ENCODE data around the gene KCNN3. TPM values are rescaled to one million over a fixed set of nuclear protein-coding genes. Genes with fewer than 3 reads are reported as not detected.

Gene KCNN3
- polyA plus RNA-seq, 4 donors = 2.3 to 6.3 (median 2.8) TPM

DNA sequence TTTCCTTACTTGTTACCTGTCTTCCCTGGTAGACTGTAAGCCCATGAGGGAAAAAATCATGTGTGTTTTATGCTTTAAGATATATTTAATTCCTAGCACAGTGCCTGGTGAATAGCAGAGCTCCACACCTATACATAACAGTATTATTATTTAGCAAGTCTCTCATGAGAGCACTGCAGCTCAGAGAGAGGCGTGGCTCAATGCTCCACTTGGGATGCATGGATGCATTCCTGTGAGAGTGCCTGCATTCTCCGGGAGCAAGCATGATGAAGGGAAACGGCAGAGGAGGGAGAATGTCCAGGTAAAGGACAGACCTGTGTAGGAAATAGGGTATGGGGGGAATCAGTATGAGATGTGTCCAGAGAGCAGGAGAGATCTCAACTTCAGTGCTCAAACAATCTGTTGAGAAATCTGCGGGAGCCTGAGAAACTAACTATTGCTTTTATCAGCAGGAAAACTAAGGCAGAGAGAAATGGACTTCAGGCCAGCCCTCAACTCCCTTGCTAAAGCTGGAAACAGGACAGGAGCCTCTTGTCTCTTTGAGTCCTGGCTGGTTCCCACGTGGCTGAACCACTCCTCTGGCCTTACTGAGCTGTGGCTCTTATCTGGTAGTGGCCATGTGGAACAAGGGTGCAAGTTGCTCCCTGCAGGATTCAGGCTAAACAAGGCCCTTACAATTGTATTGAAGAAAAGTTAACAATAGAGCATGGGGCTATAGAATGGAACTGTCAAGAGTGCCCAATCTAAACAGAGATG, 113.1 kb downstream of the KCNN3 start:
- DNase-seq (ENCODE audit: low read depth in 4 of 4, low spot score in 3 of 4) = no peak

- no peak for DNase-seq (ENCODE audit: low read depth in 4 of 4, low spot score in 3 of 4)
Observed at GRCh38 chr1:154755858-154756730, 114.0 kb downstream of the KCNN3 start.

GRCh38 chr1:154753426-154753825, 116.7 kb downstream of the KCNN3 start:
- no peak for DNase-seq (ENCODE audit: low read depth in 4 of 4, low spot score in 3 of 4)

DNA sequence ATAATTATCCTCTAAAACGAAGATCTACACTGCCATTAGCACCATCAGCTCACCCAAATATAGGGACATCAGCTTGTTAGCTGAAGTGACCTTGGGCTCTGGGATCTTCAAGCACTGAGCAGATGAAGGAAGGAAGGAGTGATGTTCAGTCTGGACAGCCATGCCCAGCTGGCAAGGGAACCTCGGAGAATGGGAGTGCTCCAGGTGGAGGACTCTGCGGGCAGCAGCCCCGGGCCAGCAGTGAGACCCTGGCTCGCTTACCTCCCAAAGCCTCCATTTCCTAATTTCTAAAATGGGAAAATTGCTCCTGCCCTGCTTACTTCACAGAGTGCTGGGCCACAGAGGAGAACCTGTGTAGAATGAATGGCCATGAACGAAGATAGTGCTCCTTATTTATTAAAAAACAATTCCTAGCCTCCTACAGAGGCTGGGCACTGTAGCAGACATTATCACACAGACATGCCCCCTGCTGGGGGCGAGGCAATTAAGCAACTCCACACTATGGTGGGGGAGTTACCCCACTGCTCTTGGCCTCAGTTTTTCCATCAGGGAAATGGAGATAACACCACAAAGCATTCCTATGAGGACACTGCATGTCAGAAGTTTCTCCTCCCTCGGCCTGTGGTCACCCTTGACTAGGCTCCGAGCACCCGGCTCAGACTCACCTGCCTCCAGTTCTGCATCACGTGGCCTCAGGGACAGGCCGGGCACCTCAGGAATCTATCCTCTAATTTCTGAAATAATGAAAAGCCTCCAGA, 117.6 kb downstream of the KCNN3 start:
- no peak for DNase-seq (ENCODE audit: low read depth in 4 of 4, low spot score in 3 of 4)

GRCh38 chr1:154751690-154752089, 118.4 kb downstream of the KCNN3 start:
- DNase-seq (ENCODE audit: low read depth in 4 of 4, low spot score in 3 of 4) = no peak

- no peak for DNase-seq (ENCODE audit: low read depth in 4 of 4, low spot score in 3 of 4)
Observed at GRCh38 chr1:154750681-154751665, 119.1 kb downstream of the KCNN3 start.

DNA sequence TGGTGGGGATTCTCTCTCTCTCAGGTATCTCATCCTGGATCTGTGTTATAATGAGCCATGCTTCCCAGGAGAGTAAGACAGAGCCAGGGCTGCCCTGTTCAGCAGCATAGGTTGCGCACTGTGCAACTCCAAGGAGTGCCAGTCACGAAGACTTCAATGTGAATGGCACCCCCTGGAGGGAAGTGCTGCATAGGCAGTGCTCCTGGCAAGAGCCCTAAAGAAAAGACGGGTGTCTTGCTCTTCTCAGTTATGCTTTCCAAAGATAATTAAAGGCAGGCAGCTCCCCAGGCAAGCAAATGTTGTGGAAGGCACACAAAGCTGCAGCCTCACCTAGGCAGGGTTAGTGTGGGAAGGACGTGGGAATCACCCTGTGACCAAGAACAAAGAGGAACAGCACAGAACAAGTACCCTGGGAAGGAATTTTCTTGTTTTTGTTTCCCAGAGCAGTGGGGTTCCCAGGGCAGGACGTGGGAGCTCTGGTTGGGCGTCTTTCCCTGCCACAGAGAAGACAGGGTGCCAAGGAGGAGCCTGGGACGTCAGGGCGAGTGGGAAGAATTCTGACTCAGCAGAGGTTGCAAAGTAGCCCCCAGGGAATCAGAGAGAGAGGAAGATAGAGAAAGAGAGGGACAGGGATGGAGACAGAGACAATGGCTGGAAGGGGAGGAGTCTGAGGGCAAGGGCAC, 120.9 kb downstream of the KCNN3 start:
- no peak for DNase-seq (ENCODE audit: low read depth in 4 of 4, low spot score in 3 of 4)

DNA sequence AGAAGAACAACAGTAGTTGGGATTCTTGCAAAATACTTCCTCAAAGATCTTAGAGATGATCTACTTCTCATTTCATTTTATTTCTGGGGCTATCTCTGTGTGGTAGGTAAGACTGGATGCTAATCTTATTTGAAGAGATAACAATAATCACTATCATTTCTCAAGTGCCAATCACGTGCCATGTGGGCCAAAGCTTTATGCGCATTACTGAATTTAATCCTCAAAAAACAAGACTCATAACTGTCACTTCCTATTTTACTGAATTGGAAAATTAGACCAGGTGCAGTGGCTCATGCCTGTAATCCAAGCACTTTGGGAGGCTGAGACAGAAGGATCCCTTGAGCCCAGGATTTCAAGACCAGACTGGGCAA, 121.7 kb downstream of the KCNN3 start:
- DNase-seq (ENCODE audit: low read depth in 4 of 4, low spot score in 3 of 4) = no peak

- DNase-seq (ENCODE audit: low read depth in 4 of 4, low spot score in 3 of 4) = no peak
Observed at GRCh38 chr1:154747740-154748404, 122.2 kb downstream of the KCNN3 start.

GRCh38 chr1:154747380-154747739, 122.7 kb downstream of the KCNN3 start:
- DNase-seq (ENCODE audit: low read depth in 4 of 4, low spot score in 3 of 4) = no peak

- no peak for DNase-seq (ENCODE audit: low read depth in 4 of 4, low spot score in 3 of 4)
Observed at GRCh38 chr1:154746622-154747299, 123.3 kb downstream of the KCNN3 start.

GRCh38 chr1:154745750-154746425, 124.2 kb downstream of the KCNN3 start:
- no peak for DNase-seq (ENCODE audit: low read depth in 4 of 4, low spot score in 3 of 4)

DNA sequence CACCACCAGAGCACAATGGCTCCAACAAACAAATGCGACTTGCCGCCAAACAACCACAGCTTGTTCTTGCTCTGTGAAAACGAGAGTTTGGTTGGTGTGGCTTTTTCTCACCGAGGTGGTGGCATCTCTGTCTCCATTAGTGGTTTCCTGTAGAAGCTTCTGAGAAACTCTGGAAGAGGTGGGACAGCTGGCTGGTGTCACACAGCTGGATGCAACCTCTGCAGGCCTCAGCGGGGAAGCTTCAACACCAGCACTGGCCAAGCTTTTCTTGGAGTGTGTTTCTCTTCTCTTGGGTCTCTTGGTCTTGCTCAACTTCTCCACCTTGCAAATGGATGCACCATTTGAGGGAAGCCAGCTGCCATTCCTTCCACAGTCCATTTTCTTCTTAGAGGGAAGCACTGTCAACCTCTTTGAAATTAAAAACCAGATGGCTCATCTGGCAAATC, 124.8 kb downstream of the KCNN3 start:
- DNase-seq (ENCODE audit: low read depth in 4 of 4, low spot score in 3 of 4) = no peak

GRCh38 chr1:154744352-154745035, 125.6 kb downstream of the KCNN3 start:
- no peak for DNase-seq (ENCODE audit: low read depth in 4 of 4, low spot score in 3 of 4)

DNA sequence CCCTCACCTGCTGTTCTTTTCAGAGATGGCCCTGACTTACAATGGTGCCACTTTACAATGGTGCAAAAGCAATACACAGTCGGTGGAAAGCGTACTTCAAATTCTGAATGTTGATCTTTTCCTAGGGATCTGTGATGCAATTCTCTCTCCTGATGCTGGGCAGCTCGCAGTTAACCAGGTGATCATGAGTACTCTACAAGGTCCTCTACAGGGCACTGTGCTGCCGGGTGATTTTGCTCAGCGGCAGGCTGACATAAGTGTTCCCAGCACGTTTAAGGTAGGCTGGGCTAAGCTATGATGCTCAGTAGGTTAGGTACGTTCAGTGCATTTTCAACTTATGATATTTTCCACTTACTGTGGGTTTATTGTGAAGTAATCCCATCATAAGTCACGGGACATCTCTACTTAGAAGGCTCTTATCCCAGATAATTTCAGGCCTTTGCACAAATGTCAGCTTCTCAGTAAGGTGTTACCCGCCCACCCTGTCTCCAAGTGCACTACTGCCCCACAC, 126.5 kb downstream of the KCNN3 start:
- no peak for DNase-seq (ENCODE audit: low read depth in 4 of 4, low spot score in 3 of 4)

GRCh38 chr1:154742606-154743005, 127.5 kb downstream of the KCNN3 start:
- DNase-seq (ENCODE audit: low read depth in 4 of 4, low spot score in 3 of 4) = no peak
